Measurements from ENCODE around the gene ABHD16B. TPM values are rescaled to one million over a fixed set of nuclear protein-coding genes. Genes with fewer than 3 reads are reported as not detected.

The ABHD16B gene
- total RNA-seq, 1 donor from 2014 or later, result not detected

DNA sequence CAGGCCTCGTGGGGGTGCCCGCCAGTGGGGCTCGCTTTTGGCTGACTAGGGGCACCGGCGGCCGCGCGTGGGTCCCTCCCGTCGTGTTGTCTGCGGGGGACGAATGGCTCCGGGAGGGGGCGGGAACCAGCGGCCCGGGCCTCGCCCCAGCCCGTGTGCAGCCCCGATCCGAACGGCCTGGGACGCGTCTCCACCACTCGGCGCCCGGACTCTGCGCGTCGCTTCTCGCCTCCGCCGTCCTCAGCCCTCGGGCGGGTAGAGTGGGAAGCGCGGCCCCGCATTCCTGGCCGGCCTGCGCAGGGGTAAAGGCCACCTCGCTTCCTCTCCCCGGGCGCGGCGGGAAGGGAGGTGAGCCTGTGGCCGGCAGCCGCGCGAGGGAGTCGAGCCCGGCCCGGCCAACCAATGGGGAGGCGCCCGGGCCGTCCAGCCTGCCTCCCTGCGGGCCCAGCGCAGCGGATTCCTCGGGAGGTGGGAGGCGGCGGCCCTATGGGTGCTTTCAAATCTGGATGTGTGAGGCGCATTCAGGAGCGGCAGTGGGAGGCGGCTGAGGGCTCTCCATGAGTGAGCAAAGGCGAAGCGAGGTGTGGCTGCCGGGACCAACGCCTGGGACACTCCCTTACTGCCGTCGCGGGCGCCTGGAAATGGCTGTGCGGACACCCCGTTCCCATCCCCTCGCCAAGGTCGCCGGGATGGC lies 29.2 kb upstream of the ABHD16B start:
- intact Hi-C loops (cut with DNase I), result no loop called here
- peak; percentile 46 for ATAC-seq (ENCODE audit: poor library complexity)
- peak; percentile 69 for DNase-seq

DNA sequence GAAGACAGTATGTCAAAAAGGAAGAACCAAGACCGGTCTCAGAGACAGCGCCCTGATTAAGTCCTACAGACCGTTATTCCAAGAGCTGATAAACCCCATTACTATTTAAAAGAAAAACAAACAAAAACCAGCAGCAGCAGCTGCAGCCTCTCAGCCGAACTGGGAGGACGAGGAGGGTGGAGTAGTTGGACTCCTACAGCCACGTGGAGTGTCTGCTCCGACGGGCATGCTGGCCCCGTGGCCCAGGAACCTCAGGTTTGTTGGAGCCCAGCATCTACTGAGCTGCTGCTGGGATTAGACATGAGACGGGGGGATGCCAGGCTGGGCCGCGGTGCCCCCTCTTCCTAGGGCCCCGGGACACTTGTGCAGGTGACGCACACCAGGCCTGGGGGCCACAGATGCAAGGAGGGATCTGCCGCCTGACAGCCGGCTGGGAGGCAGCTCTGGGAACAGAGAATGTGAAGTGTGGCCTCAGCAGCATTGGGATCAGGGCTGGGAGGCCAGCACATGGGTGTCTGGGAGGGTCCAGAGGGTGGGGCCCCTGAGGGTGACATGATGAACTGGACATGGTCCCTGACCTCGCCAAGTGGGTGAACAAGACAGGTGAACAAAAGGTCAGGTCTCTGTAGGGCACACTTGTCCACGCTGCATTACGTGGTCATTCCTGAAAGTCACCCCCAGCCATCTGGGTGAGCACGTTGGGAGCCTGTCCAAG lies 27.4 kb upstream of the ABHD16B start:
- DNase-seq, result no peak
- ATAC-seq (ENCODE audit: poor library complexity), result no peak
- intact Hi-C loops (cut with DNase I), result no loop called here

GRCh38 chr20:63834491-63834880 lies 26.8 kb upstream of the ABHD16B start:
- ATAC-seq (ENCODE audit: poor library complexity), result no peak
- intact Hi-C loops (cut with DNase I), result no loop called here
- DNase-seq, result no peak

DNA sequence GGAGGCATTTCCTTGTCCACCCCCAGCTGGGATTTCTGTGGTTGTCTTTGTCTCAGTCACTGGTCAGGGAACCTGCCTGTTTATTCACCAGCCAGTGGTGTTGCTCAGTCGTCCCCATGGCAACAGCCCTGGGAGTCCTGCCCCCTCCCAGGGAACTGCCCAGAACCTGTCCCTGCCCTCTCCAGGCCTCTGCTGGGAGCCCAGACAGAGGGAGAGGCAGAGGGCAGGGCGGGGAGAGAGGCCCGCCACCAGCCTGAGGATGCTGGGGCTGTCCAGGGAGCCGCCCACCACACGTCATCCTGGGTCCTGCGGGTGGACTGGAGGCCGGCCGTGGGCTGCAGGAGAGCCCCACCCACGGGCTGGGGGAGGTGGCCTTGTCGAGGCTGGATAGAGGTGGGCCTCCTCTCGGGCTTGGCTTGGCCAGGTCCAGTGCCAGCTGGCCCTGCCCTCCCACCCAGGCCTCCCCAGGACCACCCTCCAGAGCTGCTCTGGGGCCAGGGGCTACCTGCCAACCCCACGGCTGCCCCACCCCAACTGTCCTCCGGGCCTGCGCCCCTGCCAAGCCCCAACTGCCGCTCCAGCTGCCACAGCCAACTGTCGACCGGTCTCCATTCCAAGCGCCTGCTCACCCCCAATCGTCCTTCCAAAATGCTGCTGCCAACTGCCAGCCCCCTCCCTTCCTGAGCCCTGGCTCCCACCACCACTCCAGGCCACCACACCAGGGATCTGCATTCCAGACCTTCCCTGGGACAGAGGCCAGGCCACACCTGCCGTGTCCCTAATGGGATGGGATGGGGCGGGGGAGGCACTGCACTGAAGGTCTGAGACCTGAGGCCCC lies 26.1 kb upstream of the ABHD16B start:
- peak; percentile 93 for DNase-seq
- ATAC-seq (ENCODE audit: poor library complexity), result peak; percentile 81
- intact Hi-C loops (cut with DNase I), result no loop called here

GRCh38 chr20:63836458-63837344 lies 24.6 kb upstream of the ABHD16B start:
- no peak for DNase-seq
- intact Hi-C loops (cut with DNase I), result no loop called here
- ATAC-seq (ENCODE audit: poor library complexity), result no peak

GRCh38 chr20:63837479-63837878 lies 23.8 kb upstream of the ABHD16B start:
- intact Hi-C loops (cut with DNase I), result no loop called here
- DNase-seq (no peak), ATAC-seq (ENCODE audit: poor library complexity) (no peak)

DNA sequence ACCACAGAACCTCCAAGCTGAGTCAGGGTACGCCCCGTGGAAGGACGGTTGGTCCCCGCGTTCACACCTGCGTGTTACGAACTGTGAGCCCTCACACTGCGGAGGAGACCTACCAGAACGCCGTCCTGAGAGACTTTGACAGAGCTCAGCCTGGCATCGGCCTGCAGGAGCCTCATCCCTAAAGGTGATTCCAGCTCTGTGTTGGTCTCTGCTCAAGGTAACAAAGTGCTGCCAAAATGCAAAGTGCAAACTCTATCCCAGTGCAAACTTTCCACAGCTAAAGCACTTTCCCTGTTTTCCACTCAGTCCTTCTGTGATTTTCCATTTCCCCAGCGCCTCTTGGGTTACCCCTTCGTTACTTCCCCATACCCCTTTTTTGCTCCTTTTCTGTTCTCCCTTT lies 21.7 kb upstream of the ABHD16B start:
- intact Hi-C loops (cut with DNase I), result no loop called here
- no peak for DNase-seq
- ATAC-seq (ENCODE audit: poor library complexity), result no peak

DNA sequence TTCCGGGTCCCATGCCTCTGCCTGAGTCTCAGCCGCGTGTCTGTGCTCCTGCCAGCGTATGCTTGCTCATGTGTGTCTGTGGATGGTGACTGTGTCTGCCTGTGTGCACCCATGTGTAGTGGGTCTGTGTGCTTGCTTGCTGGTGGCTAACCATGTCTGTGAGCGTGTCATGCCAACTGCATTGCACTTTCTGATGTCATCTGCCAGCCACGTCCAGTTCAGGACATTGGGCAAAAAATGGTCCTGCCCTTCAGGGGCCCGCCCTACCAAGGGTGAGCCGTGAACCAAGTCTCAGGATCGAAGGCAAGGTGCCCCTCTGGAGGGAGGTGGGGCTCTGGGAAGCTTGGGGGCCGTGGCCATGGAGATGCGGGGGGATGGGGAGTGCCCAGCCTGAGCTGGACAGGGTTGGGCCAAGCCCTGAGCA lies 20.9 kb upstream of the ABHD16B start:
- no peak for ATAC-seq (ENCODE audit: poor library complexity)
- intact Hi-C loops (cut with DNase I), result no loop called here

DNA sequence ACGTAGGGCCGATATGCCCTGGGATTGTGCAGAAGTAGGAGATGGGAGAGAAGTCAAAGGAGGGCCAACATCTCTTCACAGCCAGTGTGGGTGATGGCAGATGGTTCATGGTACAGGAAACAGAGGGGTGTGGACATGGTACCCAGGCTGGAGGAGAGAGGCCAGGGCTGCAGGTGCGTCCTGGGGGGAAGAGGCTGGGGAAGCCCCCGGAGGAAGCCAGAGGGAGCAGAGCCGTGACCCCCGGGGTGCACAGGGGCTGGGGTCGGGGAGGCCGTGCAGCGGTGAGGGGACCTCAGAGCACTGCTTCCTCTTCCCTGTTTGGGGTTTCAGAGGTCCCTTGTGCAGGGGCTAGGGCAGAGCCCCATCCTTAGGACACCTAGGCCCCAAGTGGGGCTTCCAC lies 19.0 kb upstream of the ABHD16B start:
- ATAC-seq (ENCODE audit: poor library complexity) (no peak), DNase-seq (no peak)
- intact Hi-C loops (cut with DNase I), result no loop called here

More for the DNA sequence above, 20.9 kb upstream of the ABHD16B start:
- no peak for DNase-seq

DNA sequence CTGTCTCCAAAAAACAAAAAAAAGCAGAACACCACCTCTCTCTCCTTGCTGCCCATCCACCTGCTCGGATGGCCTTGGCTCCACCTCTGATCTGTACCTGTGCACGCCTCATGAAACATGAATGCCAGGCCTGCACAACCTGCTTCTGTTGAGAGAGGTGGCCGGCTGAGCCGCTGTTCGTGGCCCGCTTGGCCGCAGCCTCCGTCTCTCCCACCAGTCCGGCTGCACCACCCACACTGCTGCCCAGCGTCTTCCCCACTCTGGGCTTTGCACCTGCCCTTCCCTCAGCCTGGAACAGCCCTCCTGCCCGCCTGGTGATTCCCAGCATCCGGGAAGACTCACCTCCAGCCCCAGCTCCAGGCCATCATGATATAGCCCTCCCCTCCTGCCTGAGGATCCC lies 18.1 kb upstream of the ABHD16B start:
- intact Hi-C loops (cut with DNase I), result no loop called here
- ATAC-seq (ENCODE audit: poor library complexity) (no peak), DNase-seq (no peak)

- no peak for DNase-seq
- no peak for ATAC-seq (ENCODE audit: poor library complexity)
- intact Hi-C loops (cut with DNase I), result no loop called here
Measured at GRCh38 chr20:63843778-63844177, 17.5 kb upstream of the ABHD16B start.

GRCh38 chr20:63844511-63844991 lies 16.7 kb upstream of the ABHD16B start:
- ATAC-seq (ENCODE audit: poor library complexity), result no peak
- intact Hi-C loops (cut with DNase I), result no loop called here
- no peak for DNase-seq

- intact Hi-C loops (cut with DNase I), result no loop called here
Measured at GRCh38 chr20:63846128-63846771, 15.0 kb upstream of the ABHD16B start.

GRCh38 chr20:63846888-63847236 lies 14.4 kb upstream of the ABHD16B start:
- no peak for DNase-seq
- no peak for ATAC-seq (ENCODE audit: poor library complexity)
- intact Hi-C loops (cut with DNase I), result no loop called here

More at GRCh38 chr20:63846128-63846771, 15.0 kb upstream of the ABHD16B start:
- DNase-seq, result peak; percentile 84
- peak; percentile 90 for ATAC-seq (ENCODE audit: poor library complexity)

DNA sequence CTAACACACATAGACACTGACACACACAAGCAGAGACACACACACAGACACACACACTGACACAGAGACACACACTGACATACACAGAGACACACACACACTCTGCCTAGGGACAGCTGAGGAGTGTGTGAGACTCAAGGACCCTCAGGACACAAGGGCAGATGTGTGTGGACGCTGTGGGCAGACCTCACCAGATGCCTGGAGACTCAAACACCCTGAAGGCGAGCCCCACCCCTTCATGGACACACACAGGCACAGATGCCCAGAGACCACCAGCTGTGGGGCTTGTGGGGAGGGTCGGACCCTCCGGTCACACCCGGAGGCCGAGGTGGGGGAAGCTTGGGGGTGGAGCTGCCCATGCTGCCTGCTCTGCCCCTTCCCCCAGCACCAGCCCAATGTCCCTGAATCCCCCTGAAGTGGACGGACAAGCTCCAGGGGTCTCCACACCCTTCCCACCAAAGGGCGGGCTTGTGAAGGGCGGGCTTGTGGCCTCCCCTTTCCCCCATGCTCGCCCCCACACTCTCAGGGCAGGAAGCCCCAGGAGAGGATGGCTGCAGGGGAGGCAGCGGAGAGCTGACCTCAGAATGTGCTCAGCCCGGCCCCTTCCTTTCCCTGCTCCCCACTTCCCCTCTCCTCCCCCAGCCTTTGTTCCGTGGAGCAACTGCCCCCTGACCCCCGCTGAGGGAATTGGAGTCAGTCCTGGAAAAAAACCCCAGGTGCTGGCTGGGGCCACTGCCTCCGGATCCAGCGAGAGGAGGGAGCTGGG lies 13.9 kb upstream of the ABHD16B start:
- ATAC-seq (ENCODE audit: poor library complexity), result no peak
- intact Hi-C loops (cut with DNase I), result no loop called here
- no peak for DNase-seq

DNA sequence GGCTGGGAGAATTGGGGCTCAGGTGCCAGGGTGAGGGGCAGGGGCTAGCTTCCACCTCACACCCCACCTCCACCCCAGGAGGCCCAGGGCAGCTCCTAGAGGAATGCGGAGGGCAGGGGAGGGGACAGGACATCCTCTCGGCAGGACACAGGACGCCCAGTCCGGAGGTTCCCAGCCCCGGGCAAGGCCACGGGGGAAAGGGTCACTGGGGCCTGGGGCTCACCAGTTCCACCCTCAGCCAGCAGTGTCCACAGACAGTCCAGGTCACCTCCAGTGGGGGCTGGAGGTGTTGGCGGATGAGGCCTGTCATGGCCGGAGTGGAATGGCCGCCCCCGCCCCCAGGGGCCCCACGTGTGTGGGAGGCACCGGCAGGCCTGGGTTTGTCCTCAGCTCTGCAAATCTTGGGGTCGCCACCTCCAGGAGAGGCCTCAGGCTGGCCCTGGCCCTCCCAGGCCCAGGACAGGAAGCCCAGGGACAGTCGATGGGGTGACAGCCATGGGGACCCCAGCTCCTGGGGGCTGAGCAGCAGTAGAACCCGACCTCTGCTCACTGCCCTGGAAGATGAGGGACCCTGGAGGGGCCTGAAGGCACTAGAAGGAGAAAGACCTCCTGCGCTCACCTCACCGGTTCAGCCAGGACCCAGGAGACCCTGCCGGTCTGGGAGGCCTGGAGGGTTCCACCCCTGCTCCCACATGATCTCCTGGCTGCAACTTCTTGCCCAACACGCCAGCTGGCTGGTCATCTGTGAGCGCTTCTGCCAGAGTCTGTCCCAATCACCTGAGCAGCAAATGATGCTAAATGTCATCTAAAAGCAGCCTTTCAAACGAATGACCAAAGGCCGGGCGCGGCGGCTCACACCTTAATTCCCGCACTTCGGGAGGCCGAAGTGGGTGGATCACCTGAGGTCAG lies 13.0 kb upstream of the ABHD16B start:
- peak; percentile 7 for ATAC-seq (ENCODE audit: poor library complexity)

More for the DNA sequence above, 13.0 kb upstream of the ABHD16B start:
- no peak for DNase-seq
- intact Hi-C loops (cut with DNase I), result no loop called here
